Gastroesophageal sphincter (tissue), 4 donors: ENCODE results near the gene TXLNB. TPM values are rescaled to one million over a fixed set of nuclear protein-coding genes. Genes with fewer than 3 reads are reported as not detected.
"Not testable (repeated sequence)": the region's sequence is repeated elsewhere in the genome, so short reads cannot be mapped to it uniquely, and the experiment has no call there.

Source experiments
- ATAC-seq: fragments of 150-250 bp; one replicate; pipeline ENCODE4 v1.9.1; 2016; ENCODE audit warnings: mild to moderate bottlenecking, moderate library complexity
- H3K27ac ChIP-seq, 4 donors: fragments of 200-600 bp; sonication (generic) in 3 of 4; 1 replicate in 3 of 4; 2 replicates in 1 of 4; pipeline ENCODE4 v1.5.1; 2016 to 2019
- H3K27me3 ChIP-seq: fragments of 200-600 bp; sonication (generic); one replicate; pipeline ENCODE4 v1.5.1; 2019
- H3K36me3 ChIP-seq, 2 donors: fragments of 200-600 bp; sonication (generic); one replicate each; pipeline ENCODE4 v1.5.1; 2019; ENCODE audit warnings: control low read depth in 1 of 2
- H3K4me1 ChIP-seq, 3 donors: fragments of 200-600 bp; sonication (generic); 1 replicate in 2 of 3; 2 replicates in 1 of 3; pipeline ENCODE4 v1.5.1; 2016 to 2019; ENCODE audit warnings: control low read depth in 2 of 3
- H3K4me3 ChIP-seq, 2 donors: fragments of 200-600 bp; sonication (generic); one replicate each; pipeline ENCODE4 v1.5.1; 2019; ENCODE audit warnings: mild to moderate bottlenecking in 1 of 2, moderate library complexity in 1 of 2
- H3K9me3 ChIP-seq, 3 donors: fragments of 200-600 bp; sonication (generic); one replicate each; pipeline ENCODE4 v1.5.1; 2017 to 2019; ENCODE audit warnings: control low read depth in 2 of 3
- EP300 ChIP-seq: sonication (generic); formaldehyde crosslinking; IDR thresholded peaks from one replicate; pipeline ENCODE4 v1.6.1; 2017; ENCODE audit warnings: antibody characterized with exemption, mild to moderate bottlenecking
- POLR2A ChIP-seq, 2 donors: fragments of 450-650 bp; IDR thresholded peaks; one replicate each; pipeline ENCODE4 v1.6.1; 2017; ENCODE audit warnings: antibody characterized with exemption in 2 of 2, mild to moderate bottlenecking in 2 of 2, moderate library complexity in 1 of 2
- POLR2AphosphoS5 ChIP-seq: sonication (generic); formaldehyde crosslinking; IDR thresholded peaks from one replicate; pipeline ENCODE4 v1.6.1; 2017; ENCODE audit warnings: antibody characterized with exemption
- WGBS, 2 donors: methylation state at CpG; one replicate each; pipeline ENCODE4 v1.1.5; 2018; ENCODE audit warnings: low coverage in 1 of 2; 5-methylcytosine and 5-hydroxymethylcytosine counted together
- total RNA-seq, 4 donors: library from RNA; depleted of rRNA; stranded (reverse); fragments of >200 nt; gene quantifications; one replicate each; pipeline ENCODE4 v1.1.0, GENCODE V29; 2016
- TF ChIP-seq, protein P1 (sequence below), 4 experiments: fragments of 200-600 bp in 2 of 4; fragments of 450-650 bp in 2 of 4; sonication (generic) in 1 of 4; IDR thresholded peaks; one replicate each; pipeline ENCODE4 v1.5.1; 2017 to 2019; ENCODE audit warnings: antibody characterized with exemption in 4 of 4, mild to moderate bottlenecking in 2 of 4, moderate library complexity in 2 of 4

TXLNB gene
- total RNA-seq, 4 donors from 2014 or later: 0.67 to 5.4 (median 2.6) TPM

DNA sequence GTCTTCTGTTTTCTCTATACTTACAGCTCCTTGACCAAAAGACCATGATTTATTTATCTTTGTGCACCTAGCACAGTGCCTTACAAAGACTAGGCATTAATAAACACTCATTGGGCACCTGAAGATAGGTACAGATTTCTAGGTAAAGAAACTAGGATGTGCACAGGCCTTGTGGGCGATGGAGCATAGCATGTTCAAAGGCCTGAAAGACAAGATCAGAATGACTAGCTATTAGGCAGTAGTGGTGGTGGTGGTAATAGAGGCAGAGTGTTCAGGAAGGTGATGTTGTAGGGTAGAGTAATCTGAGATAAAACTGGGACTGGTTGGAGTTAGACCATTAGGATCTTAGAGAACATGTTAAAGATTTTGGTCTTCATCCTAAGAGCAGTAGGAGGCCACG, 3.9 kb downstream of the TXLNB start:
- no peaks in the 10 kb centered on the region for H3K36me3 ChIP-seq
- no peak overlapping the region for H3K27ac ChIP-seq
- 83 to 94% methylated on average over 1 to 2 of the region's 2 CpGs for WGBS, 2 donors

DNA sequence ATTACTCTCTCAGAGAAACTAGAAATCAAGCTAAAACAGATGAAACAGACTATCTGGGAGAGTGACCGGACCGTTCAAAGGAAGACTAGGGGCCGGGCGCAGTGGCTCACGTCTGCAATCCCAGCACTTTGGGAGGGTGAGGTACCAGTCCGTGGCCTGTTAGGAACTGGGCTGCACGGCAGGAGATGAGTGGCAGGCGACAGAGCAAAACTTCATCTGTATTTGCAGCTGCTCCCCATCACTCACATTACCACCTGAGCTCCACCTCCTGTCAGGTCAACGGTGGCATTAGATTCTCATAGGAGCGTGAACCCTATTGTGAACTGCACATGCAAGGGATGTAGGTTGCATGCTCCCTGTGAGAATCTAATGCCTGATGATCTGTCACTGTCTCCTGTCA, 5.4 kb downstream of the TXLNB start:
- peaks cover under 1 to 17% (median 8%) of the 10 kb centered on the region in 3 donors for H3K4me1 ChIP-seq
- H3K36me3 ChIP-seq, H3K27me3 ChIP-seq, ATAC-seq, H3K9me3 ChIP-seq, H3K4me3 ChIP-seq, H3K27ac ChIP-seq: not testable (repeated sequence)
- WGBS, 2 donors: 96% methylated on average over 3 of the region's 10 CpGs; no CpG with 5 or more reads in 1 of the 2 donors

More for the DNA sequence above, 3.9 kb downstream of the TXLNB start:
- Histone ChIP-seq H3K27me3 (no peaks in the 10 kb centered on the region), H3K4me3 (no peak overlapping the region), H3K4me1 (peaks cover 3 to 31% (median 8%) of the 10 kb centered on the region in 3 donors), H3K9me3 (no peaks in the 10 kb centered on the region)
- no peak for ATAC-seq
- no peak for TF ChIP-seq POLR2A (IDR thresholded peaks at IDR 0.05)
- TF ChIP-seq, protein P1, sequence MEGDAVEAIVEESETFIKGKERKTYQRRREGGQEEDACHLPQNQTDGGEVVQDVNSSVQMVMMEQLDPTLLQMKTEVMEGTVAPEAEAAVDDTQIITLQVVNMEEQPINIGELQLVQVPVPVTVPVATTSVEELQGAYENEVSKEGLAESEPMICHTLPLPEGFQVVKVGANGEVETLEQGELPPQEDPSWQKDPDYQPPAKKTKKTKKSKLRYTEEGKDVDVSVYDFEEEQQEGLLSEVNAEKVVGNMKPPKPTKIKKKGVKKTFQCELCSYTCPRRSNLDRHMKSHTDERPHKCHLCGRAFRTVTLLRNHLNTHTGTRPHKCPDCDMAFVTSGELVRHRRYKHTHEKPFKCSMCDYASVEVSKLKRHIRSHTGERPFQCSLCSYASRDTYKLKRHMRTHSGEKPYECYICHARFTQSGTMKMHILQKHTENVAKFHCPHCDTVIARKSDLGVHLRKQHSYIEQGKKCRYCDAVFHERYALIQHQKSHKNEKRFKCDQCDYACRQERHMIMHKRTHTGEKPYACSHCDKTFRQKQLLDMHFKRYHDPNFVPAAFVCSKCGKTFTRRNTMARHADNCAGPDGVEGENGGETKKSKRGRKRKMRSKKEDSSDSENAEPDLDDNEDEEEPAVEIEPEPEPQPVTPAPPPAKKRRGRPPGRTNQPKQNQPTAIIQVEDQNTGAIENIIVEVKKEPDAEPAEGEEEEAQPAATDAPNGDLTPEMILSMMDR (IDR thresholded peaks at IDR 0.05): no peak
- no peak for TF ChIP-seq POLR2AphosphoS5
- no peak for TF ChIP-seq EP300

DNA sequence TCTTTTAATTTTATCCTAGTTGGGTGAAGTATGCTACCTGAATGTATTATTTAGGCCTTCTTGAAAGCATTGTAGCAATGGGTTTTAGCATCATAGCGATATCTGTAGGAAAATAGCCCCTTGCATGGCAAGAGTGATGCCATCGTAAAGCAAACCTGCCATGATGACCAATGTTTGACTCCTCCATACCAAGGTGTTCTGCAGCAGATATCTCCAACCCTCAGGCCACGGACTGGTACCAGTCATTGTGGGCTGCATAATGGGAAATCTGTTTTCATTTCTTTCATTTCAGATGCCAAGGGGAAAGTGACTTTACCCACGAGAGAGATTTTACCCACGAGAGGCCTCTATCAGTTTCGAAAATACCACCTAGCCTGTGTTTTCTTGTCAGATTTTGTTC, 6.2 kb downstream of the TXLNB start:
- no peak overlapping the region for H3K4me3 ChIP-seq
- no peak overlapping the region for H3K27ac ChIP-seq
- no peak for ATAC-seq
- WGBS, 2 donors: 88% methylated on average over 6 of the region's 6 CpGs; no CpG with 5 or more reads in 1 of the 2 donors
- no peaks in the 10 kb centered on the region for H3K9me3 ChIP-seq
- TF ChIP-seq, protein P1 (IDR thresholded peaks at IDR 0.05): no peak
- TF ChIP-seq EP300: no peak
- no peak for TF ChIP-seq POLR2AphosphoS5
- TF ChIP-seq POLR2A (IDR thresholded peaks at IDR 0.05): no peak
- H3K27me3 ChIP-seq: no peaks in the 10 kb centered on the region
- peaks cover 0 to 8% (median 6%) of the 10 kb centered on the region in 3 donors for H3K4me1 ChIP-seq
- H3K36me3 ChIP-seq: no peaks in the 10 kb centered on the region

DNA sequence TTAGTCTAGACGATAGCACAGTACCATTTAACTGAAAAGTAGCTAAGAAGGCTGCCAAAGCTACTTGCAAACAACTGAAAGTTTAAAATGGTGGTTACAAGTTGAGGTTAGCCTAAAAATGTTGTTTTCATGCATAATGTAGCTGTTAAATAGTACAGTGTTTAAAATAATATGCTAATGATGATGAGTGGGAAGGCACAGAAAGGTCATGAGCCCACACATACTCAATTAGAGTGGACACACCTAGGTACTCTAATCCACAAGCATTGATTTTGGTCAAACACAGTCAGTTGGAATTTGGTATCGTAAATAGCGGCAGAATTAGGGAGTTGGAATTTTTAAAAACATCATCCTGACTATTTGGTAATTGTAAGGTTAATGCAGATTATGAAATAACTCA, 7.0 kb downstream of the TXLNB start:
- ATAC-seq: no peak
- no peak overlapping the region for H3K27ac ChIP-seq
- TF ChIP-seq, protein P1 (IDR thresholded peaks at IDR 0.05): no peak
- no peak for TF ChIP-seq EP300
- TF ChIP-seq POLR2AphosphoS5: no peak
- TF ChIP-seq POLR2A (IDR thresholded peaks at IDR 0.05): no peak
- WGBS, 2 donors: 71 to 83% methylated on average over 3 of the region's 3 CpGs
- no peak overlapping the region for H3K4me3 ChIP-seq
- H3K27me3 ChIP-seq: no peaks in the 10 kb centered on the region
- no peaks in the 10 kb centered on the region for H3K36me3 ChIP-seq
- H3K9me3 ChIP-seq: no peaks in the 10 kb centered on the region
- H3K4me1 ChIP-seq: peaks cover 0 to under 1% (median 0%) of the 10 kb centered on the region in 3 donors

DNA sequence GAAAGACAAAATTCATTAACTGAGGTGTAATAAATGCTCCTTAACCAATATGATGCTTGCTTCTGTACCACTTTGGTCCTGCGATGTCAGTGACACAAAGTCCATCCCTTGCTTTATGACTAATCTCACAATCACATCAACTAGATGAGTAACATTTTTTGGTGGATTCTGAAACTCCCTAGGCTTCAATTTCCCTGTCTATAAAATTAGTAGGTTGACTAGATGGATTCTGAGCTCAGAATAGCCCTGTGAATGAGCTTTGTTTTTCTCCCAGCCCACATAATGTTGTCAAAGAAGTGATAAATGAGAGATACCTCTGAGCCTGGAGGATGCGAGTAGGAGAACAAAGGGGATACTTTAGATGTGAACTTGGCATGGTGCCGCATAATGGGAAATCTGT, 9.1 kb downstream of the TXLNB start:
- ATAC-seq: no peak
- Histone ChIP-seq H3K27ac (no peak overlapping the region), H3K4me3 (no peak overlapping the region), H3K9me3 (no peaks in the 10 kb centered on the region), H3K27me3 (no peaks in the 10 kb centered on the region), H3K4me1 (peaks cover 0 to 2% (median 0%) of the 10 kb centered on the region in 3 donors), H3K36me3 (no peaks in the 10 kb centered on the region)
- WGBS, 2 donors: 40 to 88% methylated on average over 3 of the region's 3 CpGs
- TF ChIP-seq, protein P1 (IDR thresholded peaks at IDR 0.05): no peak
- TF ChIP-seq POLR2A (IDR thresholded peaks at IDR 0.05) (no peak), EP300 (no peak), POLR2AphosphoS5 (no peak)
